Colonic mucosa (tissue), 4 donors: ENCODE data around the gene MCTP2. TPM values are rescaled to one million over a fixed set of nuclear protein-coding genes. Genes with fewer than 3 reads are reported as not detected.

ENCODE experiments used
- DNase-seq: peaks from one replicate; pipeline ENCODE4 v3.0.0-alpha.2; 2020
- H3K27ac ChIP-seq: fragments of 200-600 bp; one replicate; pipeline ENCODE4 v1.8.0; 2021
- H3K27me3 ChIP-seq: fragments of 200-600 bp; one replicate; pipeline ENCODE4 v1.8.0; 2021
- H3K36me3 ChIP-seq: fragments of 200-600 bp; one replicate; pipeline ENCODE4 v1.8.0; 2021
- H3K4me1 ChIP-seq: fragments of 200-600 bp; one replicate; pipeline ENCODE4 v1.8.0; 2021; ENCODE audit warnings: mild to moderate bottlenecking
- H3K4me3 ChIP-seq: fragments of 200-600 bp; one replicate; pipeline ENCODE4 v1.8.0; 2021
- H3K9ac ChIP-seq, 2 donors: one replicate each; pipeline ENCODE4 v1.7.0; 2013; ENCODE audit warnings: control low read depth in 2 of 2, low read depth in 2 of 2, low read length in 2 of 2
- H3K9me3 ChIP-seq: fragments of 200-600 bp; one replicate; pipeline ENCODE4 v1.8.0; 2021
- intact Hi-C: fragments of 100-400 bp; cut with DNase I; formaldehyde crosslinking; loops from one replicate; pipeline ENCODE4 v1.14.1; 2022
- total RNA-seq, 2 donors: library from RNA; stranded (reverse); fragmentation: NEBNext Ultra II Directional in 1 of 2; extraction: Animal tissue kit (Norgen Biotek cat#: 25700) in 1 of 2; gene quantifications; one replicate each; pipeline ENCODE4 v1.2.1, GENCODE V29; 2021
- TF ChIP-seq, protein P1 (sequence below): fragments of 200-600 bp; IDR thresholded peaks from one replicate; pipeline ENCODE4 v1.8.0; 2022; ENCODE audit warnings: antibody characterized with exemption, mild to moderate bottlenecking
- donor health status: healthy.
- donor health status: DM: no; HTN: no; CAD: no.
- donor health status: DM: no; HTN: no; CAD: no.

The MCTP2 gene
- total RNA-seq, 2 donors from 2014 or later: 56.4 to 88.3 TPM

GRCh38 chr15:94250801-94251200, 19.4 kb downstream of the MCTP2 start:
- intact Hi-C loops: no loop called here
- peaks cover 17% of the 10 kb centered on the region for H3K4me1 ChIP-seq

DNA sequence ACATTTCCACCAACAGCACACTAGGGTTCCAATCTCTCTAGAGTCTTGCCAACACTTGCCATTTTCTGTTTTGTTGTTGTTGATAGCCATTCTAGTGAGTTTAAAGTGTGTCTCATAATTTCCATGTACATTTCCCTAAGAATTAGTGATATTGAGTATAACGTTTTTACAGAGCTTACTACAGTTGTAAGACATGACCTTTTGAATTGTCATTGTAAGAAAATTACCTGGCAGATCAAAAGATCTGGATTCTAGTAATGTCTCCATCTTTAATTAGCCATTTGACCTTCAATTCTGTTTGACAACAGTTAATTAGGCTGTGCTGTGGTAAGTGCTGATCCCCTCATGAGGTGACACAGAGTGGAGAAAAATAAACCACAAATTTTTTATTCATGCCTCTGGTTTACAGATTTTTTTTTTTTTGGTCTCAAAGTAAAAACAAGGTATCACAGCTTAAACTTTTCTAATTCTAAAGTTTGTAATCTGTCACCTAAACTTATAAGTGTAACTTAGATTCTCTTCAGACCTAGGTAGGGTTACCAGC, 20.9 kb downstream of the MCTP2 start:
- Histone ChIP-seq H3K9me3 (no peaks in the 10 kb centered on the region), H3K4me3 (no peak overlapping the region), H3K4me1 (peaks cover 22% of the 10 kb centered on the region), H3K27ac (peak overlapping the region; percentile 62), H3K9ac (no peak overlapping the region), H3K27me3 (no peaks in the 10 kb centered on the region), H3K36me3 (no peaks in the 10 kb centered on the region)
- intact Hi-C loops: no loop called here
- DNase-seq: no peak
- TF ChIP-seq, protein P1, sequence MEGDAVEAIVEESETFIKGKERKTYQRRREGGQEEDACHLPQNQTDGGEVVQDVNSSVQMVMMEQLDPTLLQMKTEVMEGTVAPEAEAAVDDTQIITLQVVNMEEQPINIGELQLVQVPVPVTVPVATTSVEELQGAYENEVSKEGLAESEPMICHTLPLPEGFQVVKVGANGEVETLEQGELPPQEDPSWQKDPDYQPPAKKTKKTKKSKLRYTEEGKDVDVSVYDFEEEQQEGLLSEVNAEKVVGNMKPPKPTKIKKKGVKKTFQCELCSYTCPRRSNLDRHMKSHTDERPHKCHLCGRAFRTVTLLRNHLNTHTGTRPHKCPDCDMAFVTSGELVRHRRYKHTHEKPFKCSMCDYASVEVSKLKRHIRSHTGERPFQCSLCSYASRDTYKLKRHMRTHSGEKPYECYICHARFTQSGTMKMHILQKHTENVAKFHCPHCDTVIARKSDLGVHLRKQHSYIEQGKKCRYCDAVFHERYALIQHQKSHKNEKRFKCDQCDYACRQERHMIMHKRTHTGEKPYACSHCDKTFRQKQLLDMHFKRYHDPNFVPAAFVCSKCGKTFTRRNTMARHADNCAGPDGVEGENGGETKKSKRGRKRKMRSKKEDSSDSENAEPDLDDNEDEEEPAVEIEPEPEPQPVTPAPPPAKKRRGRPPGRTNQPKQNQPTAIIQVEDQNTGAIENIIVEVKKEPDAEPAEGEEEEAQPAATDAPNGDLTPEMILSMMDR: no peak

More at GRCh38 chr15:94250801-94251200, 19.4 kb downstream of the MCTP2 start:
- H3K9me3 ChIP-seq: no peaks in the 10 kb centered on the region
- no peak overlapping the region for H3K9ac ChIP-seq
- DNase-seq: no peak
- no peaks in the 10 kb centered on the region for H3K27me3 ChIP-seq
- H3K27ac ChIP-seq: no peak overlapping the region
- H3K4me3 ChIP-seq: no peak overlapping the region
- H3K36me3 ChIP-seq: no peaks in the 10 kb centered on the region
- TF ChIP-seq, protein P1: no peak

- DNase-seq: no peak
- peaks cover 16% of the 10 kb centered on the region for H3K4me1 ChIP-seq
- TF ChIP-seq, protein P1: no peak
- H3K27me3 ChIP-seq: no peaks in the 10 kb centered on the region
- H3K9ac ChIP-seq: peak overlapping the region in 1 of 2 donors; percentile 1
- intact Hi-C loops: no loop called here
- peak overlapping the region; percentile 62 for H3K27ac ChIP-seq
- no peaks in the 10 kb centered on the region for H3K9me3 ChIP-seq
- H3K36me3 ChIP-seq: no peaks in the 10 kb centered on the region
- H3K4me3 ChIP-seq: no peak overlapping the region
These were observed 21.6 kb downstream of the MCTP2 start for GRCh38 chr15:94252906-94253491.

DNA sequence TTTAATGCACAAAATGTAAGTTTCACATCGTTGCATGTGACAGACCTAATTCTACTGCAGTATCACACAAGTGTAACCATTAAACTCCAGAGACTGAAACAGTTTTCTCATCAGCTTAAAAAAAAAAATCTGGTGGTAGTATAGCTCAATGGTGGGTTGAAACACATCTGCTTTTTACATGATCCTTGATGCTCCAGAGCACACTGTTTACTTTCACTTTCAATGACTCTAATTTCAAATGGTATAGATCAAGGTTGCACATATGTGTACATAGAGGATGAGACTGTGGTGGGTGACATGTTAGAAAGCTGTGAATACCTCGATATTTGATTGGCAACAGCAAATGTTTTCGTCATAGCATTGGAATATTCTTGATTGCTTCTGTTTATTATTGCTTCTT, 22.4 kb downstream of the MCTP2 start:
- H3K36me3 ChIP-seq: no peaks in the 10 kb centered on the region
- intact Hi-C loops: no loop called here
- no peak overlapping the region for H3K9ac ChIP-seq
- no peaks in the 10 kb centered on the region for H3K9me3 ChIP-seq
- H3K27me3 ChIP-seq: no peaks in the 10 kb centered on the region
- peaks cover 16% of the 10 kb centered on the region for H3K4me1 ChIP-seq
- no peak for DNase-seq
- TF ChIP-seq, protein P1: no peak
- peak overlapping the region; percentile 62 for H3K27ac ChIP-seq
- no peak overlapping the region for H3K4me3 ChIP-seq

GRCh38 chr15:94255540-94255939, 24.2 kb downstream of the MCTP2 start:
- H3K36me3 ChIP-seq: no peaks in the 10 kb centered on the region
- H3K4me3 ChIP-seq: no peak overlapping the region
- H3K9me3 ChIP-seq: no peaks in the 10 kb centered on the region
- H3K27me3 ChIP-seq: no peaks in the 10 kb centered on the region
- H3K4me1 ChIP-seq: peaks cover 16% of the 10 kb centered on the region
- no peak overlapping the region for H3K9ac ChIP-seq
- no peak overlapping the region for H3K27ac ChIP-seq
- TF ChIP-seq, protein P1: no peak
- DNase-seq: no peak
- intact Hi-C loops: no loop called here
